Measurements from ENCODE around the gene ADGRL2.

The ADGRL2 gene

GRCh38 chr1:82034812-82035211, 234.1 kb downstream of the ADGRL2 start:
- Histone ChIP-seq H3K9me2 (replicated peaks; ENCODE audit: insufficient read depth, low read length) (no peaks in the 10 kb centered on the region), H3K27ac (ENCODE audit: low read length) (no peak overlapping the region), H3K4me2 (ENCODE audit: low read depth, low read length) (no peak overlapping the region), H4K20me1 (ENCODE audit: insufficient read depth, low read length) (no peaks in the 10 kb centered on the region), H3K9me3 (replicated peaks; ENCODE audit: insufficient read depth, low read length) (no peaks in the 10 kb centered on the region), H3K36me3 (replicated peaks; ENCODE audit: insufficient read depth, low read length) (no peaks in the 10 kb centered on the region), H3F3A (ENCODE audit: insufficient read depth, low read length) (no peaks in the 10 kb centered on the region), H3K4me3 (ENCODE audit: low read length) (no peak overlapping the region), H2AFZ (ENCODE audit: low read length) (no peak overlapping the region), H3K27me3 (replicated peaks; ENCODE audit: insufficient read depth, low read length) (no peaks in the 10 kb centered on the region), H3K9ac (ENCODE audit: low read length) (no peak overlapping the region), H3K4me1 (ENCODE audit: low read length) (no peaks in the 10 kb centered on the region), H3K79me2 (ENCODE audit: low read length) (no peaks in the 10 kb centered on the region)
- DNase-seq, result no peak
- TF ChIP-seq EZH2 (optimal IDR thresholded peaks at IDR 0.05; ENCODE audit: low read depth, low read length) (no peak), EZH2phosphoT487 (IDR thresholded peaks at IDR 0.05; ENCODE audit: low read length) (no peak)
- TF ChIP-seq, protein P1, sequence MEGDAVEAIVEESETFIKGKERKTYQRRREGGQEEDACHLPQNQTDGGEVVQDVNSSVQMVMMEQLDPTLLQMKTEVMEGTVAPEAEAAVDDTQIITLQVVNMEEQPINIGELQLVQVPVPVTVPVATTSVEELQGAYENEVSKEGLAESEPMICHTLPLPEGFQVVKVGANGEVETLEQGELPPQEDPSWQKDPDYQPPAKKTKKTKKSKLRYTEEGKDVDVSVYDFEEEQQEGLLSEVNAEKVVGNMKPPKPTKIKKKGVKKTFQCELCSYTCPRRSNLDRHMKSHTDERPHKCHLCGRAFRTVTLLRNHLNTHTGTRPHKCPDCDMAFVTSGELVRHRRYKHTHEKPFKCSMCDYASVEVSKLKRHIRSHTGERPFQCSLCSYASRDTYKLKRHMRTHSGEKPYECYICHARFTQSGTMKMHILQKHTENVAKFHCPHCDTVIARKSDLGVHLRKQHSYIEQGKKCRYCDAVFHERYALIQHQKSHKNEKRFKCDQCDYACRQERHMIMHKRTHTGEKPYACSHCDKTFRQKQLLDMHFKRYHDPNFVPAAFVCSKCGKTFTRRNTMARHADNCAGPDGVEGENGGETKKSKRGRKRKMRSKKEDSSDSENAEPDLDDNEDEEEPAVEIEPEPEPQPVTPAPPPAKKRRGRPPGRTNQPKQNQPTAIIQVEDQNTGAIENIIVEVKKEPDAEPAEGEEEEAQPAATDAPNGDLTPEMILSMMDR (IDR thresholded peaks at IDR 0.05; ENCODE audit: low read length), result no peak

All from MM.1S (cell line).